Hypothalamus (tissue), 51 donors: ENCODE results near the gene MRAP2.
"Not testable (repeated sequence)": the region's sequence is repeated elsewhere in the genome, so short reads cannot be mapped to it uniquely, and the experiment has no call there.

Experiments
- DNase-seq, 51 donors: peaks; one replicate each; lab custom pipeline; 2025; lab: John Stamatoyannopoulos, UW

The MRAP2 gene

GRCh38 chr6:84068873-84069272 is 35.3 kb downstream of the MRAP2 start:
- not testable (repeated sequence) for DNase-seq

- no peak for DNase-seq
These were observed 38.9 kb downstream of the MRAP2 start for GRCh38 chr6:84072442-84072997.

GRCh38 chr6:84074988-84075781 is 41.6 kb downstream of the MRAP2 start:
- peak in 8 of 51 donors; percentile 1 to 32 (median 14) for DNase-seq

- no peak for DNase-seq
These were observed 44.1 kb downstream of the MRAP2 start for GRCh38 chr6:84077645-84078044.

DNA sequence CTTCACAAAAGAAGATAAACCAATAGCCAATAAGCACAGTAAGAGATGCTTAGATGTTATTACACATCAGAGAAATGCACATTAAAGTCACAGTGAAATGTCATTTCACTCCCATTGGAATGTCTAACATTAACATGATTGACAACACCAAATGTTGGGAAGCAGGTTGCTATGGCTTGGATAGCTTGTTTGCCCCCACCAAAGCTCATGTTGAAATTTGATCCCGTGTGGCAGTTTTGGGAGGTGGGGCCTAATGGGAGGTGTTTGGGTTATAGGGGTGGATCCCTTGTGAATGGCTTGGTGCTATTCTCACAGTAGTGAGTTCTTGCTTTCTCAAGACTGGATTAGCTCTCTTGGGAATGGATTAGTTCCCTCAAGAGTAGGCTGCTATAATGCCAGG is 44.8 kb downstream of the MRAP2 start:
- no peak for DNase-seq

DNA sequence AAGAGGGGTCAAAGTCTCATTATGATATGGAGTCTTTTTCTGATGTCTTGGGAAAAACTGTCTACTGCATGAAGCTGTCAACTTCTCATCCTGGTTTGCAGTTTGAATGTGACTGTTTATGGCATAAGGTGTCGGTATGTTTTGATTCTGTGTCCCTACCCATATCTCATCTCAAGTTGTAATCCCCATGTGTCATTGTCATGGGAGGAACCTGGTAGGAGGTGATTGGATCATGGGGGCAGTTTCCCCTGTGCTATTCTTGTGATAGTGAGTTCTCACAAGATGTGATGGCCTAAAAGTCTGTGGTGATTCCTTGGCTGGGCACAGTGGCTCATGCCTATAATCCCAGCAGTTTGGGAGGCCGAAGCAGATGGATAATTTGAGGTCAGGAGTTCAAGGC is 47.6 kb downstream of the MRAP2 start:
- no peak for DNase-seq

- no peak for DNase-seq
These were observed 49.2 kb downstream of the MRAP2 start for GRCh38 chr6:84082689-84083265.

- not testable (repeated sequence) for DNase-seq
These were observed 51.1 kb downstream of the MRAP2 start for GRCh38 chr6:84084705-84085104.

GRCh38 chr6:84086056-84086455 is 52.5 kb downstream of the MRAP2 start:
- no peak for DNase-seq

DNA sequence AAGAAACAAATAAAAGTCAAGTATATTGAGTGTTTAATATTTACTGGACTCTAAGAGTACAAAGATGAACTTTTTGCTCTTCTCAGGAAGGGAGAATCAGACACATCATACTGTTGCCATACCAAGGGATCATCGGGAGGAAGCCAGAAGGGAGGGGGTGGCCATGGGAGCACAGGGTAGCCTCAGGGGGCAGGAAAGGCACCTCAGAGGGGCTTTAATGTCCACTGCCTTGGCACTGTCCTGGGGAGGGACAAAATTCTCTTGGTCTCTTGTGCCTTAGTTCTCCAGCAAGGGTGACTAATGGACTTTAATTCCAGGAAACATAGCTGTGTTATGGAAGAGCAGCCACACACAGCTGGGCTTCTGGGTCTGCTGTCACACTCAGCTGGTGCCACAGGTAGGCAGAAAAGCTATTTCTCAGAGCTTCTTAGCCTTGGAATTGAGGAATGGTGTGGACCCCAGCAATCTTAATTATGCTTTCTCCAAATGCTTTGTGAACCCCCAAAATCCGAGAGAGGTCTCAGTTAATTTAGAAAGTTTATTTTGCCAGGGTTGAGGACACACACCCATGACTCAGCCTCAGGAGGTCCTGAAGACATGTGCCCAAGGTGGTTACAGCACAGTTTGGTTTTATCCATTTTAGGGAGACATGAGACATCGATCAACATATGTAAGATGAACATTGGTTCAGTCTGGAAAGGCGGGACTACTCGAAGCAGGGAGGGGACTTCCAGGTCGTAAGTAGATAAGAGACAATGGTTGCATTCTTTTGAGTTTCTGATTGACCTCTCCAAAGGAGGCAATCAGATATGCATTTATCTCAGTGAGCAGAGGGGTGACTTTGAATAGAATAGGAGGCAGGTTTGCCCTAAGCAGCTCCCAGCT is 53.2 kb downstream of the MRAP2 start:
- no peak for DNase-seq

DNA sequence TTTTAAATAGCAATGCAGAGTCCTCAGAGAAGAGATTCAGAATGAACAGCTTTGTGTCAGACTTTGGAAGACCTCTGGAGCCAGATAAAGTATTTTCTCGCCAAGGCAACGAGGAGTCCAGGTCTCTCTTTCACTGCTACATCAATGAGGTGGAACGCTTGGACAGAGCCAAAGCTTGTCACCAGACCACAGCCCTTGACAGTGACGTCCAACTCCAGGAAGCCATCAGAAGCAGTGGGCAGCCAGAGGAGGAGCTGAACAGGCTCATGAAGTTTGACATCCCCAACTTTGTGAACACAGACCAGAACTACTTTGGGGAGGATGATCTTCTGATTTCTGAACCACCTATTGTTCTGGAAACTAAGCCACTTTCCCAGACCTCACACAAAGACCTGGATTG is 55.5 kb downstream of the MRAP2 start:
- DNase-seq = no peak

DNA sequence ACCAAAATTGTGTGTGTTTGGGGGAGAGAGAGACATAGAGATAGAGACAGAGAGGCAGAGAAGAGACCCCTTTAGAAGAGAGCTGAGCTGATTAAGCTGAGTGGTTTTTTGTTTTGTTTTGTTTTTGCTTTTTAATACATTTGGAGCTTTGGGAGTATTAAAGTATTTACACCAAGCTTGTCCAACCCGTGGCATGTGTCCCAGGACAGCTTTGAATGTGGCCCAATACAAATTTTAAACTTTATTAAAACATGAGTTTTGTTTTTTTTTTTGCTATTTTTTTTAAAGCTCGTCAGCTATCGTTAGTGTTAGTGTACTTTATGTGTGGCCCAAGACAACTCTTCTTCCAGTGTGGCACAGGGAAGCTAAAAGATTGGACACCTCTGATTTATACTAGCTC is 56.0 kb downstream of the MRAP2 start:
- no peak for DNase-seq

- DNase-seq = no peak
These were observed 60.2 kb downstream of the MRAP2 start for GRCh38 chr6:84093441-84094435.

- DNase-seq = no peak
These were observed 61.6 kb downstream of the MRAP2 start for GRCh38 chr6:84095156-84095555.

GRCh38 chr6:84103029-84103428 is 69.5 kb downstream of the MRAP2 start:
- no peak for DNase-seq

- not testable (repeated sequence) for DNase-seq
These were observed 71.8 kb downstream of the MRAP2 start for GRCh38 chr6:84105215-84105924.

DNA sequence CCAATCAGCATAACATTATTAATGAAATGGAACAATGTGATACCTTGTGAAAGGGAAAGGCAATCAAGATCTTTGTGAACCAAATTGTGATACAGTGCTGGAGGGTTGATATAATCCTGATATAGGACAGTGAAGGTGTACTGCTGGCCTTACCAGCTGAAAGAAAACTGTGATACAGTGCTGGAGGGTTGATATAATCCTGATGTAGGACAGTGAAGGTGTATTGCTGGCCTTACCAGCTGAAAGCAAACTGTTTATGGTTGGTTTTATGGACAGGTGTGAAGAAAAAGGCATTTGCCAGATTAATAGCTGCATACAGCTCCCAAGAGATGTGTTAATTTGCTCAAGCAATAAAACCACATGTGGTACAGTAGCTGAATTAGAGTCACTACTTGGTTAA is 73.9 kb downstream of the MRAP2 start:
- DNase-seq = no peak

- DNase-seq = not testable (repeated sequence)
These were observed 77.8 kb downstream of the MRAP2 start for GRCh38 chr6:84111351-84111750.

- not testable (repeated sequence) for DNase-seq
These were observed 81.5 kb downstream of the MRAP2 start for GRCh38 chr6:84114933-84115594.
